ENCODE measurements around the gene PTPRD.

DNA sequence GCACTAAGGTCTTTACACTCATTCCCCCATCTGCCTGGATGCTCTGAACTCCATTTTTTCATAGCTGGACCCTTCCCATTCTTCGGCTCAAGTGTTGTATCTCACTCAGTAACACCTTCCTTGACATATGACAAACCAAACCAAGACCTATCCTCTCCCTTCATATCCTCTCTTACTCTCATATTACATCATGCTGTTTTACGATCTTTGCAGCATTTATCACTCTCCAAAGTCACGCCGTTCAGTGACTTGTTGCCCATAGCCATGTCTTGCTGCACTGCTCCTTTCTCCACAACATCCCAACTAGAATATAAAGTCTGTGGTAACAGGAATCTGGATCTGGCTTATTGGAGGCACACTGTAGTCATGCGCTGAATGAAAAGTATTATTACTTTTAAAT is 1889.6 kb downstream of the PTPRD start:
- TF ChIP-seq, protein P1, sequence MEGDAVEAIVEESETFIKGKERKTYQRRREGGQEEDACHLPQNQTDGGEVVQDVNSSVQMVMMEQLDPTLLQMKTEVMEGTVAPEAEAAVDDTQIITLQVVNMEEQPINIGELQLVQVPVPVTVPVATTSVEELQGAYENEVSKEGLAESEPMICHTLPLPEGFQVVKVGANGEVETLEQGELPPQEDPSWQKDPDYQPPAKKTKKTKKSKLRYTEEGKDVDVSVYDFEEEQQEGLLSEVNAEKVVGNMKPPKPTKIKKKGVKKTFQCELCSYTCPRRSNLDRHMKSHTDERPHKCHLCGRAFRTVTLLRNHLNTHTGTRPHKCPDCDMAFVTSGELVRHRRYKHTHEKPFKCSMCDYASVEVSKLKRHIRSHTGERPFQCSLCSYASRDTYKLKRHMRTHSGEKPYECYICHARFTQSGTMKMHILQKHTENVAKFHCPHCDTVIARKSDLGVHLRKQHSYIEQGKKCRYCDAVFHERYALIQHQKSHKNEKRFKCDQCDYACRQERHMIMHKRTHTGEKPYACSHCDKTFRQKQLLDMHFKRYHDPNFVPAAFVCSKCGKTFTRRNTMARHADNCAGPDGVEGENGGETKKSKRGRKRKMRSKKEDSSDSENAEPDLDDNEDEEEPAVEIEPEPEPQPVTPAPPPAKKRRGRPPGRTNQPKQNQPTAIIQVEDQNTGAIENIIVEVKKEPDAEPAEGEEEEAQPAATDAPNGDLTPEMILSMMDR (IDR thresholded peaks at IDR 0.05; ENCODE audit: low read depth, low read length, poor library complexity, severe bottlenecking) = no peak
- no peak for TF ChIP-seq EZH2phosphoT487 (IDR thresholded peaks at IDR 0.05; ENCODE audit: borderline replicate concordance, low read length)

Data from DOHH2 (cell line).